Right forelimb (tissue), 1 donor: ENCODE measurements around the gene SP8.

ENCODE experiments used
- DNase-seq: peaks from one replicate; pipeline ENCODE4 v3.0.0-alpha.2; 2018

Gene SP8

GRCh38 chr7:20748853-20749252 lies 37.8 kb downstream of the SP8 start:
- no peak for DNase-seq

- no peak for DNase-seq
Observed at GRCh38 chr7:20747001-20747400, 39.7 kb downstream of the SP8 start.

GRCh38 chr7:20745702-20746101 lies 41.0 kb downstream of the SP8 start:
- DNase-seq = no peak

- DNase-seq = no peak
Observed at GRCh38 chr7:20744954-20745446, 41.7 kb downstream of the SP8 start.

- DNase-seq = no peak
Observed at GRCh38 chr7:20742913-20743312, 43.8 kb downstream of the SP8 start.

GRCh38 chr7:20741801-20742200 lies 44.9 kb downstream of the SP8 start:
- DNase-seq = no peak

- DNase-seq = no peak
Observed at GRCh38 chr7:20738518-20739481, 47.9 kb downstream of the SP8 start.

- no peak for DNase-seq
Observed at GRCh38 chr7:20737840-20738448, 48.7 kb downstream of the SP8 start.

- DNase-seq = no peak
Observed at GRCh38 chr7:20735346-20736065, 51.2 kb downstream of the SP8 start.
